Measurements from ENCODE around the gene AXIN1. TPM values are rescaled to one million over a fixed set of nuclear protein-coding genes. Genes with fewer than 3 reads are reported as not detected.
A peak's percentile ranks its signal among the peaks of the same experiment; 100 is the strongest.
"Not testable (repeated sequence)": the region's sequence is repeated elsewhere in the genome, so short reads cannot be mapped to it uniquely, and the experiment has no call there.

Gene AXIN1
- total RNA-seq, 1 experiment from 2014 or later = 32.7 TPM

GRCh38 chr16:389352-389751 is 36.8 kb upstream of the AXIN1 start:
- Histone ChIP-seq H3K4me3 (ENCODE audit: low read depth, low read length, poor library complexity, severe bottlenecking) (no peak overlapping the region), H3K4me1 (ENCODE audit: insufficient read depth, low read length, poor library complexity, severe bottlenecking) (no peaks in the 10 kb centered on the region), H3K27me3 (replicated peaks; ENCODE audit: insufficient read depth, low read depth, low read length, poor library complexity) (no peaks in the 10 kb centered on the region), H3K9me3 (ENCODE audit: low read depth, low read length, poor library complexity, severe bottlenecking) (no peaks in the 10 kb centered on the region), H3K27ac (ENCODE audit: low read depth, low read length, poor library complexity, severe bottlenecking) (no peak overlapping the region), H3K36me3 (ENCODE audit: insufficient read depth, low read length, poor library complexity, severe bottlenecking) (no peaks in the 10 kb centered on the region)
- intact Hi-C loops (cut with micrococcal nuclease; ENCODE audit: unreplicated experiment) = no loop called here
- no peak for TF ChIP-seq CTCF (conservative IDR thresholded peaks at IDR 0.05; ENCODE audit: low read depth, low read length)
- no peak for TF ChIP-seq EZH2 (IDR thresholded peaks at IDR 0.05; ENCODE audit: borderline replicate concordance, low read depth, low read length, poor library complexity, severe bottlenecking)
- ChIA-PET POLR2A (ENCODE audit: low non-redundant PET) (no interaction called here), CTCF (interaction anchor here (0.6 kb wide), 1 partner anchor 48 kb away, joined by 5 read pairs; no protein-coding TSS in a partner anchor)
- no TSS peak for BruUV-seq (replicated peaks)
- no peak for DNase-seq (ENCODE audit: low spot score)

- H3K27me3 ChIP-seq (replicated peaks; ENCODE audit: insufficient read depth, low read depth, low read length, poor library complexity); H3K4me1 ChIP-seq (ENCODE audit: insufficient read depth, low read length, poor library complexity, severe bottlenecking); POLR2A ChIA-PET (ENCODE audit: low non-redundant PET); intact Hi-C loops (cut with micrococcal nuclease; ENCODE audit: unreplicated experiment); H3K36me3 ChIP-seq (ENCODE audit: insufficient read depth, low read length, poor library complexity, severe bottlenecking); H3K27ac ChIP-seq (ENCODE audit: low read depth, low read length, poor library complexity, severe bottlenecking); H3K9me3 ChIP-seq (ENCODE audit: low read depth, low read length, poor library complexity, severe bottlenecking); DNase-seq (ENCODE audit: low spot score); H3K4me3 ChIP-seq (ENCODE audit: low read depth, low read length, poor library complexity, severe bottlenecking); BruUV-seq (replicated peaks): not testable (repeated sequence)
- CTCF ChIA-PET = interaction anchor here (0.7 kb wide), 1 partner anchor 103 kb away, joined by 11 read pairs; no protein-coding TSS in a partner anchor
Observed at GRCh38 chr16:387761-388666, 35.5 kb upstream of the AXIN1 start.

GRCh38 chr16:386641-387156 is 34.2 kb upstream of the AXIN1 start:
- DNase-seq (ENCODE audit: low spot score) = no peak
- Histone ChIP-seq H3K9me3 (ENCODE audit: low read depth, low read length, poor library complexity, severe bottlenecking) (no peaks in the 10 kb centered on the region), H3K4me3 (ENCODE audit: low read depth, low read length, poor library complexity, severe bottlenecking) (no peak overlapping the region), H3K4me1 (ENCODE audit: insufficient read depth, low read length, poor library complexity, severe bottlenecking) (no peaks in the 10 kb centered on the region), H3K36me3 (ENCODE audit: insufficient read depth, low read length, poor library complexity, severe bottlenecking) (no peaks in the 10 kb centered on the region), H3K27ac (ENCODE audit: low read depth, low read length, poor library complexity, severe bottlenecking) (no peak overlapping the region), H3K27me3 (replicated peaks; ENCODE audit: insufficient read depth, low read depth, low read length, poor library complexity) (no peaks in the 10 kb centered on the region)
- no TSS peak for BruUV-seq (replicated peaks)
- TF ChIP-seq EZH2 (IDR thresholded peaks at IDR 0.05; ENCODE audit: borderline replicate concordance, low read depth, low read length, poor library complexity, severe bottlenecking) (no peak), CTCF (conservative IDR thresholded peaks at IDR 0.05; ENCODE audit: low read depth, low read length) (0 out of 2 replicates have a peak, but pooled peaks have one; percentile 23)
- intact Hi-C loops (cut with micrococcal nuclease; ENCODE audit: unreplicated experiment) = no loop called here
- ChIA-PET CTCF (no interaction called here), POLR2A (ENCODE audit: low non-redundant PET) (interaction anchor here (0.7 kb wide), 2 partner anchors 284 to 326 kb away, joined by 9 to 16 read pairs; no protein-coding TSS in a partner anchor)
